HG03060 (cell line): ENCODE results near the gene RNF115.
"Not testable (repeated sequence)": the region's sequence is repeated elsewhere in the genome, so short reads cannot be mapped to it uniquely, and the experiment has no call there.

ENCODE experiments used
- ATAC-seq: cut with Tn5 transposase; IDR thresholded peaks from one replicate; pipeline ENCODE4 v1.9.1; 2021; ENCODE audit warnings: low read depth, moderate number of reproducible peaks; ENCODE audit not compliant: unreplicated experiment

The RNF115 gene

DNA sequence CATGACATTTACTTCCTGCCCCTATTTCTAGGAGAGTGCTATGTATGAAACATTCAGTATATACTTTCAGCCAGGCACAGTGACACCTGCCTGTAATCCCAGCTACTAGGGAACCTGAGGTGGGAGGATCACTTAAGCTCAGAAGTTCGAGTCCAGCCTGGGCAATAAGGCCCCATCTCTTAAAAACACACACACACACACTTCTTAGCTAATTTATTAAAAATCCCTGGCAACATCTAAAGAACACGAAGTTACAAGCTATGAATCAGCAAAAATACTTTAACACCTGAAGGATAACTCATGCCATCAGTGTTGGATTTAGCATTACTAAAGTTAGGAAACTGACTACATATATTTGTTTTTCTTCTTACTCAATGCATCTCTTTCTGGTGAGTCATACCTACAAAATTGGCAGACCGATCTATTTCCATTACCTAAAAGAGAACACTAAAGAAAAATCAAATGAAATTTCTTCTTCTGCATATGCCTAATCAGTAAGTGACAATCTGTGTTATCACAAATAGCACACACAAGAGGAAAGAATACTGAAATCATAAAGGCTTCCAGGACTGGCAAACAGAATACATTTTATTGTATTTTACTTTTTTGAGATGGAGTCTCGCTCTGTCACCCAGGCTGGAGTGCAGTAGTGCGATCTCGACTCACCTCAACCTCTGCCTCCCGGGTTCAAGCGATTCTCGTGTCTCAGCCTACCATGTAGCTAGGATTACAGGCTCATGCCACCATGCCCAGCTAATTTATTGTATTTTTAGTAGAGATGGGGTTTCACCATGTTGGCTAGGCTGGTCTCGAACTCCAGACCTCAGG lies 41.4 kb downstream of the RNF115 start:
- no peak for ATAC-seq

GRCh38 chr1:145778146-145778540 lies 45.8 kb downstream of the RNF115 start:
- no peak for ATAC-seq

DNA sequence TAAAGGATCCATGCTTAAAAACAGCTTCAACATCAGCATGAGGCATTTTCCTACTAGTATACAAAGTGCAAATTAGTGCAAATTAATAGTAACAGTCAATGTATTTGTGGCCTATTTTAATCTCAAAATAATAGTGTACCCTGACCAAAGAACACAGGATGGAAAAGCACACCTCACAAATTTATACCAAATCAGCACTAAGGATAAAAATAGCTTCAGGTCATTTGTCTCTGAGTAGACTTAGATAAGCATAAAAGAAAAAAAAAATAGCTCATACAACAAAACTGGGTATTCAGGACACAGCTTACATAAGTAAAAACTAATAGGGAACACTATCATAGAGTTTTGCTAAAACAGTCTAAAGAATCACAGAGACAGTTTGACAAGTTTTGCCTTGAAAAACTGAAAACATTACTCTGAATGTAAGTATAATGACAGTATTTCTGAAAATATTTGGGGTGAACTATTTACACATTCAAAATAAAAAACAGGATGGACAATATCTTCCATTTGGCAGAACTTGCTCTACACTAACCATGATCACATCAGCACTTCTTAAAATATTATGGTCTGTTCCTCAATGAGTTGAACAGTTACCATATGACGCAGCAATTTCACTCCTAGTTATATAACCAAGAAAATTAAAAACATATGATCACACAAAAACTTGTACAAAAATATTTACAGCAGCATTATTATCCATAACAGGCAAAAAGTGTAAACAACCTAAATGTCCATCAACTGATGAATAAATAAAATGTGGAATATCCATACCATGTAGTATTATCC lies 46.3 kb downstream of the RNF115 start:
- ATAC-seq: no peak

GRCh38 chr1:145773423-145773822 lies 50.5 kb downstream of the RNF115 start:
- no peak for ATAC-seq

DNA sequence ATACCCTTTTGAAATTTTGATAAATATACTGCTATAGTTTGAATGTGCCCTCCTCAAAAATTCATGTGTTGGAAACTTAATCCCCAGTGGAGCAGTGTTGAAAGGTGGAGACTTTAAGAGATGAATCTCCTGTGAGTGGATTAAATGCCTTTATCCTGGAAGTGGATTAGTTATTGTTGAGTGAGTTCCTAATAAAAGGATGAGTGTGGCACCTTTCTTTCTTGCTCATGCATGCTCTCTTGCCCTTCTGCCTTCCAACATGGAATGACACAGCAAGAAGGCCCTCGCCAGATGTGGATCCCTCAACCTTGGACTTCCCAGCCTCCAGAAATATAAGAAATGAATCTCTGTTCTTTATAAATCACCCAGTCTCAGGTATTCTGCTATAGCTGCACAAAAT lies 52.8 kb downstream of the RNF115 start:
- no peak for ATAC-seq

- not testable (repeated sequence) for ATAC-seq
Measured at GRCh38 chr1:145768004-145768403, 55.9 kb downstream of the RNF115 start.

- ATAC-seq: not testable (repeated sequence)
Measured at GRCh38 chr1:145766926-145767325, 57.0 kb downstream of the RNF115 start.

DNA sequence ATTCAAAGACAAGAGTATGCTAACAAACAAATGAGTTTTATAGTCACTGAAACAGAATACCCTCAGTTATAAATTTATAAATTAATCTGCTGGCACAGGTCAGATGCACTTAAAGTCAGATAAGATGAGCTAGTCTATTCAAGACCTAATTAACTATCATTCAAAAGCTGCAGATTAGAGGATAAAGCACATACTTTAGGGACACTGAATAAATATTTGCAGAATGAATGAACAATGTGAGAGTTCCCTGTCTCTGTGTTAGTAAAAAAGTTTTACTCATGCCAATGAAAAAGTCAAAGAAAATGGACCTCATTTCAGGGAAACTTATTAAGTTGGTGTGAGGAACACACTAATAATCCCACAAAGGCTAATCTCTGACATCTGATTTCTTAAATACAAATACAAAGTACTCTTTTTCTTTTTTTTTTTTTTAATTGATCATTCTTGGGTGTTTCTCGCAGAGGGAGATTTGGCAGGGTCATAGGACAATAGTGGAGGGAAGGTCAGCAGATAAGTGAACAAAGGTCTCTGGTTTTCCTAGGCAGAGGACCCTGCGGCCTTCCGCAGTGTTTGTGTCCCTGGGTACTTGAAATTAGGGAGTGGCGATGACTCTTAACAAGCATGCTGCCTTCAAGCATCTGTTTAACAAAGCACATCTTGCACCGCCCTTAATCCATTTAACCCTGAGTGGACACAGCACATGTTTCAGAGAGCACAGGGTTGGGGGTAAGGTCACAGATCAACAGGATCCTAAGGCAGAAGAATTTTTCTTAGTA lies 58.1 kb downstream of the RNF115 start:
- not testable (repeated sequence) for ATAC-seq

GRCh38 chr1:145765127-145765526 lies 58.8 kb downstream of the RNF115 start:
- ATAC-seq: not testable (repeated sequence)

GRCh38 chr1:145764231-145764940 lies 59.5 kb downstream of the RNF115 start:
- ATAC-seq: not testable (repeated sequence)

DNA sequence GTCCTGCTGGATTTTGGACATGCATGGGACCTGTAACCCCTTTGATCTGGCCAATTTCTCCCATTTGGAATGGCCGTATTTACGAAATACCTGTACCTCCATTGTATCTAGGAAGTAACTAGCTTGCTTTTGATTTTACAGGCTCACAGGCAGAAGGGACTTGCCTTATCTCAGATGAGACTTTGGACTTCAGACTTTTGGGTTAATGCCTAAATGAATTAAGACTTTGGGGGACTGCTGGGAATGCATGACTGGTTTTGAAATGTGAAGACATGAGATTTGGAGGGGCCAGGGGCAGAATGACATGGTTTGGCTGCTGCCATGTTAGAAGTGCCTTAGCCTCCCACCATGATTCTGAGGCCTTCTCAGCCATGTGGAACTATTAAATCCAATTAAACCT lies 61.9 kb downstream of the RNF115 start:
- ATAC-seq: not testable (repeated sequence)

GRCh38 chr1:145761498-145761897 lies 62.4 kb downstream of the RNF115 start:
- ATAC-seq: not testable (repeated sequence)

GRCh38 chr1:145760395-145760949 lies 63.4 kb downstream of the RNF115 start:
- not testable (repeated sequence) for ATAC-seq

DNA sequence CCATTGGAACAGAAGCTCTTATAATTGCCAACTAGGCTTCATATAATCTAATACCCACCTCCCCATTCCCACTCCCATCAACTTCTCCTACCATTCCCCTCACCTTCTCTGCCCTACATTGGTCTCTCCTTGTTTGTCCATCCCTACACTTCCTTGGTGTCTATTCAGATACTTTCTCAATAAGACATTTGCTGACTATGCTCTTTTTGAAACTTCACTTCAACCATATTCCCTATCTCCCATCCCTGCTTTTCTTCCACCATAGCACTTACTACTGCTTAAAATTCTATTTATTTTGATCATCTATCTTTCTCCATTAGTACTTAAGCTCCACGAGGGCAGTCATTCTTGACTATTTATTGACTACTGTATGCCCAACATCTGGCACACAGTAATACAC lies 64.2 kb downstream of the RNF115 start:
- no peak for ATAC-seq

GRCh38 chr1:145758575-145758974 lies 65.3 kb downstream of the RNF115 start:
- no peak for ATAC-seq

DNA sequence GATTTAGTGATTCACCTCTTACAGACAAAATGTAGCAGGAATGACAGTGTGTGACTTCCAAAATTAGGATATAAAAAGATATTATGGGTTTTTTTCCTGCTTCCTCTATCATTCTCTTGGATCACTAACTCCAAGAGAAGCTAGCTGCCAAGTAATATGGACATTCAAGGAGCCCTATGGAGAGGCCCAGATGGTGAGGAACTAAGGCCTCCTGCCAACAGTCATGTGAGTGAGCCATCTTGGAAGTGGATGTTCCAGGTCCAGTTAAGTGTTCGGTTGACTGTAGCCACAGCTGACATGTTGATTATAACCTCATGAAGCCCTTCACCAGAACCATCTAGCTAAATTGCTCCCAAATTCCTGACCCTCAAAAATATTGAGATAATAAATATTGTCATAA lies 65.8 kb downstream of the RNF115 start:
- no peak for ATAC-seq

- no peak for ATAC-seq
Measured at GRCh38 chr1:145757420-145757819, 66.5 kb downstream of the RNF115 start.

DNA sequence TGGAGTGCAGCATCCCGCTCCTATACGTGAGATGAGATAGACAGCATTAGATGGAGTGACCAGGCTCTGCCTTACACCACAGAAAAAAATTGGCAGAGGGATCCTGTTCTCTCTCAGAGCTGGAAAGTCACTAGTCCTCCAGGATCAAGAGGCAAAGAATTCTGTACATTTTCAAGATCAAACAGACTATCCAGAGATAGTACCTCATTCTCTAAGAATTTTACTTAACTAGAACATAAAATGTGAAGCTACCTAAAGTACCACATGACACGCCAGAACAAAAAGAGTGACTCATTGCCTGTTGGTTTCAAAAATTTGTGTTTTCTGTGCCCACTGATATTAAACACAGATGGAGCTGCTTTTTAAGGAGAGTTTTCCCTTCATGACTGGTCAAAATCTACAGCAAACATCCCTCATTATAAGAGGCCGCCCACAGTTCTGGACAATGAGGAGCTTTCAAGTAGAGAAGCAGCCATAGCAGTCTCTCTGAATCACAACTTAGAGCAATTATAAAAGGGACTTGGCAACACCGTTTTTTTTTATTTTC lies 72.3 kb downstream of the RNF115 start:
- ATAC-seq: no peak

DNA sequence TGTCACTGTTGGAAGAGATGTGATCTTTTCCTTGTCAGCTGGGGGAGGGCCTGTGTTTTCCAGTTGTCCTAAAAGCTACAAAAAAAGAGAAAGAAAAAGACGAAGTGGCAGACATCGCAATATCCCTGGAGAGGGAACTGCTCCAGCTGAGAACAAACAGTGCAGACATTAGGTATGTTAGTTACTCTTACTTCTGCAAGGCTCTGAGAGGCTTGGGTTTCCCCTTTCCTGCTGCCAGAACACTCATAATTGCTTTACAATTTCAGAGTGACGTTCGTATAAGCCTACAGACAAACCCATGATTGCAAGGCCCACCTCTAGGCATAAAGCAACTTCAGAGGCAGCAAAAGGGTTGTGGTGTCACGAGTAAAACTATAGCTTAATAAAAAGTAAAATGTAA lies 73.5 kb downstream of the RNF115 start:
- no peak for ATAC-seq
